NCI-H2196 treated with DMSO at 0.1 percent for 48 hours (cell line): Measurements from ENCODE around the gene ESD.

Experiments
- DNase-seq: peaks from one replicate; lab custom pipeline; 2025; ENCODE audit not compliant: unreplicated experiment; lab: John Stamatoyannopoulos, UW

ESD gene

GRCh38 chr13:46747031-46747820, 49.7 kb downstream of the ESD start:
- no peak for DNase-seq

DNA sequence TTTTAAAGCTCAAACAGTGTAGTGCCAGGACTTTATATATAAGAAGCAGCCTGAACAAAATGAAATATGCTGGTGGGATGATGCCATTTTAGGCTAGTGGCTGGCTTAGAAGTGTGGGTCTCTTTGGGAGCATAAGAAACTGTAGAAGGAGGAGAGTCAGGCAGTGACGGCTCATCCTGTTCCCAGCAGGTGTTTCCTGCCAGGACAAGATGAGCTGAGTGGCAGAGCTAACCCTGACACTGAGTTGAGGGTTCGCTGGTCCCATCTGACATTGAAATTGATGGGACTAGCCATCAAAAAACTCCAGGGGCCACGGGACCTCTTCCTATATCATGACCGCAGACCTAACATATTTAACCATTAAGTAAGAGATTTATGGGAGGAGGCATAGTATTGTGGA, 51.3 kb downstream of the ESD start:
- DNase-seq, result no peak

DNA sequence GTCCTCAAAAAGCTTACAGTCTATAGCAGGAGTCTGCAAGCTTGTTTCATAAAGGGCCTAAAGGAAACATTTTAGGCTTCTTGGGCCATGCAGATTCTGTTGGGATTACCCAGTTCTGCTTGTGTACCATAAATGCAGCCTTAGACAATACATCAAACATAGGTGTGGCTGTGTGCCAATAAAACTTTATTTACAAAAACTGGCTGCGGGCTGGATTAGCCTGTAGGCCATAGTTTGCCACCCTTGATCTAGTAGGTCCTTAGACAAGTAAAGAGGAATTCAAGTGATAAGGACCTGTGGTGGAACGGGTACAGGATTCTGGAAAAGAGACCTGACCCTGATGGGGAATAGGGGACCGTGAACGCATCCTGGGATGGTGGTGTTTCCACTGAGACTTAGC, 51.9 kb downstream of the ESD start:
- no peak for DNase-seq

DNA sequence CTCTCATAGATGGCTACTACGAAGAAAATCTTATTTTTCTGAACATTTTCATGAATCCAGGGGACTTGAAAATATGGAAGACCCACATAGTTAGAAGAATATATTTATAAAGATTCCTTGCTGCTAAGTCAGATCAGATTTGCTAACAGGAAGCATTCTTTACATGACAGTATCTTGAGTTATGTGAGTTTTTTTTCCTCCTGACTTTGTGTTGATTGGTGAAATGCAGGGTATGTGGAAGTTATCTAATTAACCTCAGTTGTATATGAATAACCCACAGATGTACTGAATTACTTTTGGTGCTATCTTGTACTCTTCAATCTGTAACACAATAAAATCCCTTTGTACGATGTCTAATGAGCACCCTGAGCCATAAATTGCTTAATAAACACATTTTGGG, 53.8 kb downstream of the ESD start:
- DNase-seq, result no peak

- no peak for DNase-seq
Measured at GRCh38 chr13:46739447-46740098, 57.4 kb downstream of the ESD start.

DNA sequence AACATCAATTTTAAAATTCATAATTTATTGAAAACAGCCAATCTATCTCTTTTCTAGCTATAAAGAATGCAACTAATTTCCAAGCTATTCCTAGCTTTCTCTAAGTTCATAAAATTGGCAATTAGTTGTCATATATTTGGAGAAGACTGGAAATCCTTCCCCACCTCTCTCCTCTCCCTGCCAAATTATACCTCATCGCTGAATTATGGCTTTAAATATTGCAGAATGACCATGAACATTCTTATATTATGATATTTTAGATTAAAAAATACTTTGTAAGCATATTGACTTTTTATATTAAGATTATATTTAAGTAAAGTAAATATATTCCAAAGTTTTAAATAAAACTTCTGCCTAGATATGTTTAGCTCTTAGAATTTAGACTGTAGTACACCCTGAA, 58.2 kb downstream of the ESD start:
- DNase-seq, result no peak

DNA sequence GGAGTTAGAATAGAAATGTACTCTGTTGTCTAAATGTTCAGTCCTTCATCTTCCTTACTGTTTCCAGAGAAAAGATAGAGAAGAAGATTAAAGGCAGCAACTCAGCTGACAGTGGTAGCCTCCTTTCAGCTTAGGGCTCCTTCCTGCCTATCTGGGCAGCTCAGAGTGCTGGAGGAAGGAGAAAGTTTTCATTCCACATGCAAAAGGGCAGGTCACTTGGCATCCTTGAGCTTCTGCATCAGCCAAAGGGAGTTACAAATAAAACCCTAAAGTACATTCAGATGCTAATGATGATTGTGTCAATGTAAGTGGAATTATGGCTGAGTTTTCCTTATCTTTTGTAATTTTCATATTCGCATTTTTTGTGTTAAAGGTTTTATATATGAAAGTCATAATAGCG, 58.9 kb downstream of the ESD start:
- no peak for DNase-seq

DNA sequence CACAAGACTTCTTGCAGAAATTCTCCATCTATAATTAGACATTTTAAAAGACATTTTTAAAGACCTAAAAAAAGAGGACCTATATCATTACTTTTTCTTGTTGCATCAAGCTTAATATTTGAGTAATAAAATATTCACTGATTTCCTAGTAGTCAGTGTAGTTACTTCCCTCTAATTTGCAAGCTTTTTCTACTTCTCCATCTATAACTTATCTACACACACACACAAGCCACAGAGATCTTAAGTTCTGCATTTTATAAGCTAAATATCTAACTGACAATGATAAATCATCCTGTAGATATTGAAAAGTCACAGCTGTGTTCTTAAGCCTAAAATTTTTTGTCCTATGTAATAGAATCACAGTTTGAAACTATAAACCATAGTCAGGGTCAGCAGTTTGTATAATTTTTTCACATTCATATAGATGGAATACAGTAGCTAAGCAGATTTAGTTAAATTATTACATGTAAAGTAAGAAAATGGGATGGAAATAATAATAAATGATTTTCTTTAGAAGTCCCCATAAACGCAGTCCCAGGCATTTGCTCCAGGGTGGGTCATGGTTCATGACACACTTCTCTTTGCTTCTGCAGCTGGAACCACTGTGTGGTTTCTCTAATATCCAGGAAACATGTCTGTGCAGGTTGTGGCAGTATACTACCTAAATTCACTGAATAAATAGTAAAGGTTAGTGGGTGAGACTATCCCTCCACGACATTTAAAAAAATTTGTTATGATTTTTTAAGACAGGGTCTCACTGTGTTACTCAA, 60.2 kb downstream of the ESD start:
- no peak for DNase-seq

- no peak for DNase-seq
Measured at GRCh38 chr13:46735425-46735824, 61.5 kb downstream of the ESD start.

DNA sequence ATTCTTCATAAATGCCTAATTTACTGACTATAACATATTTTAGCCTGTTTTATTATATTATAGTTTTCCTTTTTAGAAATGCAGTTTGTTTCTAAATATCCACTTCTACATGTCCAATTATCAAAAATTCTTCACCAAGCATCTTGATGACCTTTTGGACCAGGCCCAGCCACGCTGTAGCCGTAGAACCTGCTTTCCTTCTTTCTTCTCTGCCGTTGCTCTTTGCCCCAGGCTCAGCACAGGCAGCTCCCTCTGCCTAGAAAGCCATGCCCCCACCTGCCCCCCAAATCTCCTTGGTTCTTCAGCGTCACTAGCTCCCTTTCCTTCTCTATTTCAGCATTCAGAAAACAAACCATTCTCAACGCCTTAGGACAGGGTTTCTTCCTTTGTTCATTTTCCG, 65.4 kb downstream of the ESD start:
- no peak for DNase-seq

DNA sequence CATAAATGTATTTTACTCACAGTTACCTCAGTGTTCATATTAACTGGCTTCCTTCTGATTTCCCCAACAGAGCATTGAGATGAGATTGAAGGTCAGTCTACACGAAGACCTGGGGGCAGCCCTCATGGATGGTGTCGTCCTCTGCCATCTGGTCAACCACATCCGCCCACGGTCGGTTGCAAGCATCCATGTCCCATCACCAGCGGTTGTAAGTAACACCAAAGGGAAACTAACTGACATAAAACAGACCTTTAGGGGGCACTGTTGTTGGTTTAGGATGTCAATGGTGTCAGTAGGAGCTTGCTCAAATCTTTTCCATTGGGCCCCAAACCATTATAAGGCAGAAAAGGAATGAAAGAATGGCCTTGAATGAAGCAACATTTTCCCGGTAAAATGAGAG, 68.2 kb downstream of the ESD start:
- DNase-seq, result no peak

DNA sequence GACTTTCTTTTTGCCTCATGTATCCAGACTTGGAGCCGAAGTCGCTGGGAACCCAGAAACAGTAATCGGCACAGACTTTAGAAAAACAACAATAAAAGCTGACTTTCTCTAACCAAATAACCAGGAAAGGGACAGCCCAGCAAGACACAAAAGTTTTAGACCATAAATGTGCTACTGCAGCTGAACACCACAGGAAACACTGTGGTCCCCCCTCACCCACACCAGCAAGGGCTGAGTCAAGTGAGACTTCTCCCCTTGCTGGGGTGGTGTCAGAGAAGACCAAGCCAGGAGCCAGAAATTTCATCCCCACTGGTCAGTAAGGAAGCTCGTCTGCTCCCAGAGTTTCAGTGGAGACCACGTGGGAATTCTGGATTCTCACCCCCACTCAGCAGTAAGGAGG, 70.6 kb downstream of the ESD start:
- DNase-seq, result no peak
